ENCODE results near the gene GOLPH3.
A peak's percentile ranks its signal among the peaks of the same experiment; 100 is the strongest.

The GOLPH3 gene

GRCh38 chr5:32170303-32171151 is 3.6 kb downstream of the GOLPH3 start:
- DNase-seq = no peak

- no peak for DNase-seq
Observed at GRCh38 chr5:32168460-32169033, 5.6 kb downstream of the GOLPH3 start.

GRCh38 chr5:32165597-32165996 is 8.5 kb downstream of the GOLPH3 start:
- no peak for DNase-seq

- no peak for DNase-seq
Observed at GRCh38 chr5:32163785-32164184, 10.3 kb downstream of the GOLPH3 start.

- no peak for DNase-seq
Observed at GRCh38 chr5:32163053-32163452, 11.1 kb downstream of the GOLPH3 start.

- DNase-seq = no peak
Observed at GRCh38 chr5:32160228-32160627, 13.9 kb downstream of the GOLPH3 start.

- DNase-seq = no peak
Observed at GRCh38 chr5:32159328-32160072, 14.6 kb downstream of the GOLPH3 start.

GRCh38 chr5:32158679-32158975 is 15.5 kb downstream of the GOLPH3 start:
- DNase-seq = no peak

- no peak for DNase-seq
Observed at GRCh38 chr5:32157078-32157477, 17.0 kb downstream of the GOLPH3 start.

- DNase-seq = no peak
Observed at GRCh38 chr5:32156635-32157034, 17.5 kb downstream of the GOLPH3 start.

GRCh38 chr5:32155211-32155610 is 18.9 kb downstream of the GOLPH3 start:
- DNase-seq = no peak

- no peak for DNase-seq
Observed at GRCh38 chr5:32153723-32154122, 20.4 kb downstream of the GOLPH3 start.

- no peak for DNase-seq
Observed at GRCh38 chr5:32151198-32151597, 22.9 kb downstream of the GOLPH3 start.

- DNase-seq = no peak
Observed at GRCh38 chr5:32150366-32150765, 23.8 kb downstream of the GOLPH3 start.

GRCh38 chr5:32147959-32148358 is 26.2 kb downstream of the GOLPH3 start:
- DNase-seq = peak; percentile 60

GRCh38 chr5:32147236-32147635 is 26.9 kb downstream of the GOLPH3 start:
- no peak for DNase-seq

- DNase-seq = no peak
Observed at GRCh38 chr5:32145378-32145777, 28.7 kb downstream of the GOLPH3 start.

GRCh38 chr5:32144378-32145207 is 29.5 kb downstream of the GOLPH3 start:
- DNase-seq = no peak

GRCh38 chr5:32143617-32144377 is 30.3 kb downstream of the GOLPH3 start:
- DNase-seq = no peak

GRCh38 chr5:32138839-32139493 is 35.2 kb downstream of the GOLPH3 start:
- DNase-seq = no peak

GRCh38 chr5:32136342-32136741 is 37.8 kb downstream of the GOLPH3 start:
- no peak for DNase-seq

GRCh38 chr5:32135086-32135485 is 39.0 kb downstream of the GOLPH3 start:
- DNase-seq = peak; percentile 25
